K562 (cell line): ENCODE results near the gene TTC27. TPM values are rescaled to one million over a fixed set of nuclear protein-coding genes. Genes with fewer than 3 reads are reported as not detected.

ENCODE experiments used
- CBX2 ChIP-seq: fragments of 200-600 bp; sonication (generic); IDR thresholded peaks from one replicate; pipeline ENCODE4 v1.6.1; 2012; ENCODE audit warnings: mild to moderate bottlenecking, low read length, inconsistent platforms; ENCODE audit not compliant: insufficient read depth, poor library complexity, severe bottlenecking
- CBX3 ChIP-seq, 2 experiments: IDR thresholded peaks; 1 replicate in 1 of 2; 2 replicates in 1 of 2; pipeline ENCODE4 v1.6.1; 2012; ENCODE audit warnings: inconsistent platforms in 2 of 2, low read length in 2 of 2, borderline replicate concordance in 1 of 2, control low read depth in 1 of 2
- DPF2 ChIP-seq: fragments of 450-650 bp; IDR thresholded peaks from 2 replicates; pipeline ENCODE4 v1.6.1; 2016
- GATAD2A ChIP-seq: fragments of 450-650 bp; IDR thresholded peaks from 2 replicates; pipeline ENCODE4 v1.6.1; 2017
- NCOA1 ChIP-seq: fragments of 450-650 bp; IDR thresholded peaks from 2 replicates; pipeline ENCODE4 v1.6.1; 2016; ENCODE audit warnings: low read depth
- PHF21A ChIP-seq: fragments of 450-650 bp; IDR thresholded peaks from 2 replicates; pipeline ENCODE4 v1.6.1; 2017; ENCODE audit warnings: low read depth, borderline replicate concordance
- ZFP30 ChIP-seq: fragments of 250-450 bp; sonication (Bioruptor Pico); IDR thresholded peaks from 2 replicates; pipeline ENCODE4 v1.8.0; 2022; ENCODE audit warnings: moderate library complexity, mild to moderate bottlenecking, inconsistent platforms, borderline replicate concordance
- ZNF695 ChIP-seq: fragments of 450-650 bp; formaldehyde crosslinking; IDR thresholded peaks from 2 replicates; pipeline ENCODE4 v1.4.0; 2020; ENCODE audit warnings: mild to moderate bottlenecking, moderate library complexity
- ZSCAN32 ChIP-seq: fragments of 450-650 bp; formaldehyde crosslinking; IDR thresholded peaks from 2 replicates; pipeline ENCODE4 v1.4.0; 2020; ENCODE audit warnings: mild to moderate bottlenecking, moderate library complexity
- polyA plus RNA-seq, 8 experiments: library from polyadenylated mRNA; depleted of rRNA in 4 of 8; stranded (reverse) in 5 of 8; unstranded in 3 of 8; fragments of >200 nt; fragmentation: Nextera tagmentation in 2 of 8; fragmentation: Illumina TruSeq in 1 of 8; extraction: Ambion mirVana in 2 of 8; extraction: Trizol in 1 of 8; gene quantifications; 2 replicates each; pipeline versions ENCODE4 v1.2.1 to v1.2.3, GENCODE V29; 2011 to 2014; ENCODE audit warnings: inconsistent platforms in 1 of 8, missing spikeins in 1 of 8
- total RNA-seq, 7 experiments: library from RNA; depleted of rRNA in 6 of 7; stranded (reverse); fragments of >200 nt in 6 of 7; fragmentation: Illumina TruSeq in 2 of 7; extraction: Trizol in 2 of 7; gene quantifications; 2 replicates each; pipeline versions ENCODE4 v1.2.1 to v1.2.3, GENCODE V29; 2011 to 2021; ENCODE audit warnings: low replicate concordance in 1 of 7
- TF ChIP-seq, protein P1 (sequence below): sonication (generic); formaldehyde crosslinking; IDR thresholded peaks from 2 replicates; pipeline ENCODE4 v1.8.0; 2023; ENCODE audit warnings: mild to moderate bottlenecking, missing genetic modification reagents
- TF ChIP-seq, protein P2 (sequence below), 3 experiments: fragments of 200-800 bp in 1 of 3; sonication (Bioruptor generic) in 1 of 3; sonication (generic) in 1 of 3; formaldehyde crosslinking in 1 of 3; IDR thresholded peaks; 2 replicates each; pipeline versions ENCODE4 v1.6.1 to v1.8.0; 2016 to 2022; ENCODE audit warnings: mild to moderate bottlenecking in 2 of 3, missing compliant biosample characterization in 2 of 3, missing genetic modification characterization in 2 of 3, missing genetic modification reagents in 1 of 3
- TF ChIP-seq, protein P3 (sequence below): fragments of 250-450 bp; sonication (Bioruptor Pico); IDR thresholded peaks from 2 replicates; pipeline ENCODE4 v1.8.0; 2022; ENCODE audit warnings: moderate library complexity, mild to moderate bottlenecking, inconsistent platforms
- TF ChIP-seq, protein P4 (sequence below): sonication (generic); formaldehyde crosslinking; IDR thresholded peaks from 2 replicates; pipeline ENCODE4 v1.8.1; 2023; ENCODE audit warnings: mild to moderate bottlenecking, missing genetic modification reagents
- TF ChIP-seq, protein P5 (sequence below), 3 experiments: fragments of 200-800 bp in 1 of 3; fragments of 250-450 bp in 1 of 3; fragments of 450-650 bp in 1 of 3; sonication (Bioruptor Pico) in 1 of 3; sonication (Bioruptor generic) in 1 of 3; formaldehyde crosslinking in 1 of 3; IDR thresholded peaks; 2 replicates each; pipeline versions ENCODE4 v1.6.1 to v1.8.0; 2016 to 2022; ENCODE audit warnings: mild to moderate bottlenecking in 2 of 3, missing genetic modification characterization in 2 of 3, missing compliant biosample characterization in 1 of 3, moderate library complexity in 1 of 3

The TTC27 gene
- total and polyA plus RNA-seq, 9 of the 15 experiments (the other 6 are each of a cell fraction or from before 2014, with no cell fraction given), result 44.3 to 93.4 (median 57.3) TPM

DNA sequence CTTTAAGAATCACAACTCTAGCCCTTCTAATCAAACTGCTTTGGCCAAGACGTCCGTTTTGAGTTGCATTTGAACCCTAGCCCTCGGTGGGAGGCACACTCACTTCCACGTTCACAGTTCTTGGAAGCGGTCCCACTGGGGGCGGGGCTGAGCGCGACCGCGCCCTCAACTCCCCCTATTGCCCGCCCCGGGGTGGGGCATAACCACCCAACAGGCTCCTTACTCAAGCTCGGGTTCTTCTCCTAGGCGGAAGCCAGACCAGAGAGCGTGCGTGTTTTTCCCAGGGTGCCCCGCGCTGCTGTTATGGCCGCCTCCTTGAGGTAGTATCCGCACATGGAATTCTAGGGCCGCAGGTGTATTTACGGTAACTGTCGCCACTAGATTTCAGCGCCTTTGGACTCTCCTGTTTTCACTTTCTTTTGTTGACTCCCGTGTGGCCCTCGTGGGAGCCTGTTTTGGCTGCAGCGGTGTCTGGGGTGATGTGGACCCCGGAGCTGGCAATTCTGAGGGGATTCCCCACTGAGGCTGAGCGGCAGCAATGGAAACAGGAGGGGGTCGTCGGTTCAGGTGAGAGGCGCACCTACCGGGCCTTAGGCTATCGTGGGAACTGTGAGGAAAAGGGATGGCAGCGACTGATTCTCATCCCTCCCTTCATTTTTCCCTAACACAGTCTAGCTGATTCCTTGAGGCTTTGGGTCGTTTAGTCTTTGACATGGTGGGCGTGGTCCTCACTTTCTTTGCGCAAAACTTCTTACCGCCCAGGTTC, at the start of gene TTC27 (continued):
- TF ChIP-seq, protein P1, sequence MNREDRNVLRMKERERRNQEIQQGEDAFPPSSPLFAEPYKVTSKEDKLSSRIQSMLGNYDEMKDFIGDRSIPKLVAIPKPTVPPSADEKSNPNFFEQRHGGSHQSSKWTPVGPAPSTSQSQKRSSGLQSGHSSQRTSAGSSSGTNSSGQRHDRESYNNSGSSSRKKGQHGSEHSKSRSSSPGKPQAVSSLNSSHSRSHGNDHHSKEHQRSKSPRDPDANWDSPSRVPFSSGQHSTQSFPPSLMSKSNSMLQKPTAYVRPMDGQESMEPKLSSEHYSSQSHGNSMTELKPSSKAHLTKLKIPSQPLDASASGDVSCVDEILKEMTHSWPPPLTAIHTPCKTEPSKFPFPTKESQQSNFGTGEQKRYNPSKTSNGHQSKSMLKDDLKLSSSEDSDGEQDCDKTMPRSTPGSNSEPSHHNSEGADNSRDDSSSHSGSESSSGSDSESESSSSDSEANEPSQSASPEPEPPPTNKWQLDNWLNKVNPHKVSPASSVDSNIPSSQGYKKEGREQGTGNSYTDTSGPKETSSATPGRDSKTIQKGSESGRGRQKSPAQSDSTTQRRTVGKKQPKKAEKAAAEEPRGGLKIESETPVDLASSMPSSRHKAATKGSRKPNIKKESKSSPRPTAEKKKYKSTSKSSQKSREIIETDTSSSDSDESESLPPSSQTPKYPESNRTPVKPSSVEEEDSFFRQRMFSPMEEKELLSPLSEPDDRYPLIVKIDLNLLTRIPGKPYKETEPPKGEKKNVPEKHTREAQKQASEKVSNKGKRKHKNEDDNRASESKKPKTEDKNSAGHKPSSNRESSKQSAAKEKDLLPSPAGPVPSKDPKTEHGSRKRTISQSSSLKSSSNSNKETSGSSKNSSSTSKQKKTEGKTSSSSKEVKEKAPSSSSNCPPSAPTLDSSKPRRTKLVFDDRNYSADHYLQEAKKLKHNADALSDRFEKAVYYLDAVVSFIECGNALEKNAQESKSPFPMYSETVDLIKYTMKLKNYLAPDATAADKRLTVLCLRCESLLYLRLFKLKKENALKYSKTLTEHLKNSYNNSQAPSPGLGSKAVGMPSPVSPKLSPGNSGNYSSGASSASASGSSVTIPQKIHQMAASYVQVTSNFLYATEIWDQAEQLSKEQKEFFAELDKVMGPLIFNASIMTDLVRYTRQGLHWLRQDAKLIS, result no peak
- TF ChIP-seq CBX3 (IDR thresholded peaks at IDR 0.05; ENCODE audit: borderline replicate concordance in 1 of 2, low read length in 2 of 2) (peak in 1 of 2 experiments; percentile 16; a peak in 1 of 3 replicates), ZSCAN32 (CRISPR knock-in tag) (no peak), DPF2 (peak; percentile 61; the same call in 1 of the 2 replicates), NCOA1 (no peak), PHF21A (no peak), CBX2 (no peak), GATAD2A (no peak), ZNF695 (CRISPR knock-in tag) (no peak), ZFP30 (CRISPR knock-in tag) (no peak)
- TF ChIP-seq, protein P2, sequence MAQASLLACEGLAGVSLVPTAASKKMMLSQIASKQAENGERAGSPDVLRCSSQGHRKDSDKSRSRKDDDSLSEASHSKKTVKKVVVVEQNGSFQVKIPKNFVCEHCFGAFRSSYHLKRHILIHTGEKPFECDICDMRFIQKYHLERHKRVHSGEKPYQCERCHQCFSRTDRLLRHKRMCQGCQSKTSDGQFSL (CRISPR knock-in tag; IDR thresholded peaks at IDR 0.05), result no peak; the same call in 1 of the 2 replicates
- TF ChIP-seq, protein P2 (tag; IDR thresholded peaks at IDR 0.05), result no peak
- TF ChIP-seq, protein P3, sequence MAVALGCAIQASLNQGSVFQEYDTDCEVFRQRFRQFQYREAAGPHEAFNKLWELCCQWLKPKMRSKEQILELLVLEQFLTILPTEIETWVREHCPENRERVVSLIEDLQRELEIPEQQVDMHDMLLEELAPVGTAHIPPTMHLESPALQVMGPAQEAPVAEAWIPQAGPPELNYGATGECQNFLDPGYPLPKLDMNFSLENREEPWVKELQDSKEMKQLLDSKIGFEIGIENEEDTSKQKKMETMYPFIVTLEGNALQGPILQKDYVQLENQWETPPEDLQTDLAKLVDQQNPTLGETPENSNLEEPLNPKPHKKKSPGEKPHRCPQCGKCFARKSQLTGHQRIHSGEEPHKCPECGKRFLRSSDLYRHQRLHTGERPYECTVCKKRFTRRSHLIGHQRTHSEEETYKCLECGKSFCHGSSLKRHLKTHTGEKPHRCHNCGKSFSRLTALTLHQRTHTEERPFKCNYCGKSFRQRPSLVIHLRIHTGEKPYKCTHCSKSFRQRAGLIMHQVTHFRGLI (CRISPR knock-in tag), result no peak
- TF ChIP-seq, protein P4, sequence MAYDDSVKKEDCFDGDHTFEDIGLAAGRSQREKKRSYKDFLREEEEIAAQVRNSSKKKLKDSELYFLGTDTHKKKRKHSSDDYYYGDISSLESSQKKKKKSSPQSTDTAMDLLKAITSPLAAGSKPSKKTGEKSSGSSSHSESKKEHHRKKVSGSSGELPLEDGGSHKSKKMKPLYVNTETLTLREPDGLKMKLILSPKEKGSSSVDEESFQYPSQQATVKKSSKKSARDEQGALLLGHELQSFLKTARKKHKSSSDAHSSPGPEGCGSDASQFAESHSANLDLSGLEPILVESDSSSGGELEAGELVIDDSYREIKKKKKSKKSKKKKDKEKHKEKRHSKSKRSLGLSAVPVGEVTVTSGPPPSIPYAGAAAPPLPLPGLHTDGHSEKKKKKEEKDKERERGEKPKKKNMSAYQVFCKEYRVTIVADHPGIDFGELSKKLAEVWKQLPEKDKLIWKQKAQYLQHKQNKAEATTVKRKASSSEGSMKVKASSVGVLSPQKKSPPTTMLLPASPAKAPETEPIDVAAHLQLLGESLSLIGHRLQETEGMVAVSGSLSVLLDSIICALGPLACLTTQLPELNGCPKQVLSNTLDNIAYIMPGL, result no peak
- TF ChIP-seq, protein P5, sequence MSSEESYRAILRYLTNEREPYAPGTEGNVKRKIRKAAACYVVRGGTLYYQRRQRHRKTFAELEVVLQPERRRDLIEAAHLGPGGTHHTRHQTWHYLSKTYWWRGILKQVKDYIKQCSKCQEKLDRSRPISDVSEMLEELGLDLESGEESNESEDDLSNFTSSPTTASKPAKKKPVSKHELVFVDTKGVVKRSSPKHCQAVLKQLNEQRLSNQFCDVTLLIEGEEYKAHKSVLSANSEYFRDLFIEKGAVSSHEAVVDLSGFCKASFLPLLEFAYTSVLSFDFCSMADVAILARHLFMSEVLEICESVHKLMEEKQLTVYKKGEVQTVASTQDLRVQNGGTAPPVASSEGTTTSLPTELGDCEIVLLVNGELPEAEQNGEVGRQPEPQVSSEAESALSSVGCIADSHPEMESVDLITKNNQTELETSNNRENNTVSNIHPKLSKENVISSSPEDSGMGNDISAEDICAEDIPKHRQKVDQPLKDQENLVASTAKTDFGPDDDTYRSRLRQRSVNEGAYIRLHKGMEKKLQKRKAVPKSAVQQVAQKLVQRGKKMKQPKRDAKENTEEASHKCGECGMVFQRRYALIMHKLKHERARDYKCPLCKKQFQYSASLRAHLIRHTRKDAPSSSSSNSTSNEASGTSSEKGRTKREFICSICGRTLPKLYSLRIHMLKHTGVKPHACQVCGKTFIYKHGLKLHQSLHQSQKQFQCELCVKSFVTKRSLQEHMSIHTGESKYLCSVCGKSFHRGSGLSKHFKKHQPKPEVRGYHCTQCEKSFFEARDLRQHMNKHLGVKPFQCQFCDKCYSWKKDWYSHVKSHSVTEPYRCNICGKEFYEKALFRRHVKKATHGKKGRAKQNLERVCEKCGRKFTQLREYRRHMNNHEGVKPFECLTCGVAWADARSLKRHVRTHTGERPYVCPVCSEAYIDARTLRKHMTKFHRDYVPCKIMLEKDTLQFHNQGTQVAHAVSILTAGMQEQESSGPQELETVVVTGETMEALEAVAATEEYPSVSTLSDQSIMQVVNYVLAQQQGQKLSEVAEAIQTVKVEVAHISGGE (CRISPR knock-in tag; IDR thresholded peaks at IDR 0.05), result no peak
